Motor neuron (in vitro differentiated cells): ENCODE measurements around the gene BHLHE23. TPM values are rescaled to one million over a fixed set of nuclear protein-coding genes. Genes with fewer than 3 reads are reported as not detected.
A peak's percentile ranks its signal among the peaks of the same experiment; 100 is the strongest.

Experiments used
- ATAC-seq, 8 experiments: fragments of 200-7000 bp; cut with Tn5 transposase; replicated peaks in 6 of 8; 2 replicates each; pipeline ENCODE4 v1.8.0; 2021; ENCODE audit warnings: mild to moderate bottlenecking in 8 of 8, moderate library complexity in 8 of 8
- H3K27ac ChIP-seq, 2 donors: fragments of 250-450 bp; sonication (Bioruptor Pico); 2 replicates each; pipeline ENCODE4 v1.9.0; 2021; ENCODE audit warnings: antibody characterized with exemption in 2 of 2, mild to moderate bottlenecking in 2 of 2, moderate library complexity in 1 of 2
- H3K4me1 ChIP-seq, 2 donors: fragments of 250-450 bp; sonication (Bioruptor Pico); replicated peaks in 1 of 2; 2 replicates each; pipeline ENCODE4 v1.6.1; 2021; ENCODE audit warnings: antibody characterized with exemption in 2 of 2, mild to moderate bottlenecking in 2 of 2, moderate library complexity in 1 of 2
- H3K4me3 ChIP-seq, 5 donors: fragments of 250-450 bp; sonication (Bioruptor Pico); 2 replicates each; pipeline ENCODE4 v1.9.0; 2021; ENCODE audit warnings: antibody characterized with exemption in 5 of 5, mild to moderate bottlenecking in 5 of 5, moderate library complexity in 4 of 5
- WGBS, 10 experiments: fragments of 450-650 bp; shearing (Covaris generic); methylation state at CpG; one replicate each; pipeline ENCODE4 v1.0.0; 2022; 5-methylcytosine and 5-hydroxymethylcytosine counted together
- in situ Hi-C, 9 experiments: fragments of 400-800 bp; cut with MboI; loops; one replicate each; pipeline ENCODE4 v1.15.0; 2021; ENCODE audit warnings: low sequenced_read_pairs in 9 of 9, low pct_unique_long_range_greater_than_20kb in 2 of 9; ENCODE audit not compliant: unreplicated experiment in 9 of 9
- total RNA-seq, 8 experiments: library from RNA; unstranded; fragments of 300-600 nt; gene quantifications; 2 replicates each; pipeline versions ENCODE4 v1.2.3 to v1.2.4, GENCODE V29; 2022

BHLHE23 gene
- total RNA-seq, 8 experiments from 2014 or later: 0.21 to 0.52 (median 0.22) TPM; not detected in 5

DNA sequence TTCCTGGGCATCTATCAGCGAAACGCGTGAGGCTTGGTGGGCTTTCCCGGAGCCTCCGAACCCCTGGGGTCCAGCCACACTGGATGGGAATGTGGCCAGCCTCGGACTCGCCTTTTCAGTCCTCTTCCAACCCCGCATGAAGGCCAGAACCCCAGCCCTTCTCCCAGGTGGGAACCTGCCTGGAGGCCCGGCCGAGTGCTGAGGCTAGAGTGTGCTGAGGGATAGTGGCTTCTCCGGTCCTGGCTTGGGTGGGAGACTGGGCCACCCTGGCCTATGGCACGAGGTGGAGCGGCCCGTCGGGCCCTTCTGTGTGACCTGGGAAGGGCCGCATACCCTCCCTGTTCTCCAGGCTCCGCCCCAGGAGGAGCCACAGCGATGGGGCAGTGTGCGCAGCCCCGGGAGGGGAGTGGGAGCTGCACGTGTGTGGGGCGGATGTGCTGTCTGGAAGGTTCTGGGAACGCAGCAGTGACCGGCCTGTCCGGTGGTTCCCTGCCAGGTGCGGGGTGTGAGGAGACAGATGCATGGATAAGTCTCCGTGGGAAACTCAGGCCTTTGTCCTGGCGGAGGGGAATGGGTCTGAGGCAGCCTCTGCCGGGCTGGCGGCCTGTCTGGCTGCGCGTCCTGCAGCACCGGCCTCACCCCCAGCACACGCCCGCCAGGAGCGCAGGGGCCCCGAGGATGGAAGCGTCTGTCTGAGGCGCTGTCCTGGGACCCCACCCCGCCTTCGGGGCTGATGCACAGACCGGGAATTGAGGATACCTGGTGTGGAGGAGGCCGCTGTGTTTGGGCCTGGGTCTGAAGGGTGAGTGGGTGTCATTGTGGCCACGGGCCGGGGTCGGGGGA, 1.1 kb upstream of the BHLHE23 start:
- in situ Hi-C loops: no loop called here
- Histone ChIP-seq H3K4me1 (peaks cover 2 to 15% of the 10 kb centered on the region in 2 donors), H3K27ac (no peak overlapping the region), H3K4me3 (no peak overlapping the region)
- WGBS, 10 experiments: 0 to 66% (median 11%) methylated on average over 1 to 17 of the region's 46 CpGs; no CpG with 5 or more reads in 6 of the 10 experiments
- ATAC-seq: no peak

- peaks cover 2 to 15% of the 10 kb centered on the region in 2 donors for H3K4me1 ChIP-seq
- in situ Hi-C loops: no loop called here
- ATAC-seq: peak in 4 of 8 experiments; percentile 3 to 8 (median 6)
- H3K27ac ChIP-seq: no peak overlapping the region
- peak overlapping the region in 3 of 5 donors; percentile 8 to 25 (median 15) for H3K4me3 ChIP-seq
- WGBS, 10 experiments: 4% methylated on average over 5 of the region's 24 CpGs; no CpG with 5 or more reads in 9 of the 10 experiments
Observed at GRCh38 chr20:63007360-63007645, 539 bp upstream of the BHLHE23 start.

DNA sequence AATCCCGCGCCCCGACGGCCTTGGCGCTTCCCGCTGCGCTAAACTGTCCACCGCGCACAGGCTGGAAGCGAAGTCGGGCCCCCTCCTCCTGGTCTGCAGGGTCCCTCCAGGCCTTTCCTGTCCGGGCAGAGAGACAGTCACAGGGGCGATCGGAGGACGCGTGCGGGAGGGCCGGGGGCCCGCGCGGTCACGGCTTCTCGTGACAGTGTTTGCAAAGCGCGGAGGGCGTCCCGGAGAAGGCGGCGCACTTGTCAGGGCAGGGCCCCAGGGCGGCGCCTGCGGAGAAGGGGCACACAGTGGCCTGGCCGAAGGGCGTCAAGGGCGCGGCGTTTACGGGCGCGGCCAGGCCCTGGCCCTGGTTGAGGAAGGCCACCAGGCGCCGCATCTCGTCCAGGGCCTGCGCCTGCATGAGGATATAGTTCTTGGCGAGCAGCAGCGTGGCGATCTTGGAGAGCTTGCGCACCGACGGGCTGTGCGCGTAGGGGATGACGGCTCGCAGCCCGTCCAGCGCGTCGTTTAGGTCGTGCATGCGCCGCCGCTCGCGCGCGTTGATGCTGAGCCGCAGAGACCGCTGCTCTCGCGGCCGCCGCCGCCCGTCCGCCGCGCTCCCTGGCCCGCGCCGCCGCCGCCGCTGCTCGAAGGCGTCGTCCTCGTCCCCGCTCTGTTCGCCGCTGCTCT, 763 bp downstream of the BHLHE23 start:
- in situ Hi-C loops: no loop called here
- WGBS, 10 experiments: 0 to 4% (median 1%) methylated on average over 1 to 29 of the region's 90 CpGs; no CpG with 5 or more reads in 6 of the 10 experiments
- H3K4me1 ChIP-seq: peaks cover 2 to 15% of the 10 kb centered on the region in 2 donors
- peak overlapping the region in 4 of 5 donors; percentile 8 to 25 (median 20) for H3K4me3 ChIP-seq
- ATAC-seq: peak in 4 of 8 experiments; percentile 1 to 25 (median 4)
- H3K27ac ChIP-seq: no peak overlapping the region

- Histone ChIP-seq H3K27ac (no peak overlapping the region), H3K4me1 (peaks cover 2 to 15% of the 10 kb centered on the region in 2 donors), H3K4me3 (no peak overlapping the region)
- 0 to 52% (median 0%) methylated on average over 1 to 12 of the region's 43 CpGs; no CpG with 5 or more reads in 5 of the 10 experiments for WGBS, 10 experiments
- in situ Hi-C loops: no loop called here
- no peak for ATAC-seq
Observed at GRCh38 chr20:63005365-63005861, 1.4 kb downstream of the BHLHE23 start.

DNA sequence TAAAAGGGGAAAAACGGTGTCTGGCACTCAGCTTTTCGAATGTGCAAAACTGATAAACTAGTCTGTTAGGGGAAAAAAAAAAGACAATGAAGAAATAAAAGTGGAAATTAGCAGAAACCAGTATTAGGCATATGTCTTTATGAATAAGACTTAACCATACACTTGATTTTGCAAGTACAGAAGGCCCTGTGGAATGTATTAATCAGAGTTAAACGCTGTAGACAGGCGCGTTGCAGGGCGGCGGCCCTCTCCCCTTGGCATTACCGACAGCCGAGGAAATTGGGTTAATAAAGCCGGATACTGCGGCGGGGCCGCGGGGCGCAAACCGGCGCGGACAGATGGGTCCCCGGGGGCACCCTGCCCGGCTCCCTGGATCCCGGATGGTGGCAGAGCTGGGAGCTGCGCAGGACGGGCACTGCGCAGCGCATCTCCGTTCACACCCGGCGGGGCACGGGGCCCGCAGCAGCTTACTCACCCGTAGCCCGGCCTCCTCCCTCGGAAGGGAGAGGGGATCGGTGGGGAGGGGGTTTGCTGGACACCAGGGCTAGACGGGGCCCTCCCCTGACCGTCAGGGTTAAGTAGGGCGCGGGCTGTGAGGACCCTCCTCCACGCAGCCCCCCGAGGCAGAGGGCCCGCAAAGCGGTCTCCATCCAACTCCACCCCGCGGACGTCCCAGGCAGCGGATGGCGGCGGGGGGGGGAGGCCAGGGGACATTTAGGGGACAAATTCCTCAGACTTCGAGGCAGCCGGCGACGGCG, 2.0 kb downstream of the BHLHE23 start:
- Histone ChIP-seq H3K27ac (no peak overlapping the region), H3K4me1 (peaks cover 2 to 13% of the 10 kb centered on the region in 2 donors), H3K4me3 (no peak overlapping the region)
- in situ Hi-C loops: no loop called here
- 1 to 64% (median 15%) methylated on average over 2 to 19 of the region's 53 CpGs; no CpG with 5 or more reads in 1 of the 10 experiments for WGBS, 10 experiments
- ATAC-seq: no peak

DNA sequence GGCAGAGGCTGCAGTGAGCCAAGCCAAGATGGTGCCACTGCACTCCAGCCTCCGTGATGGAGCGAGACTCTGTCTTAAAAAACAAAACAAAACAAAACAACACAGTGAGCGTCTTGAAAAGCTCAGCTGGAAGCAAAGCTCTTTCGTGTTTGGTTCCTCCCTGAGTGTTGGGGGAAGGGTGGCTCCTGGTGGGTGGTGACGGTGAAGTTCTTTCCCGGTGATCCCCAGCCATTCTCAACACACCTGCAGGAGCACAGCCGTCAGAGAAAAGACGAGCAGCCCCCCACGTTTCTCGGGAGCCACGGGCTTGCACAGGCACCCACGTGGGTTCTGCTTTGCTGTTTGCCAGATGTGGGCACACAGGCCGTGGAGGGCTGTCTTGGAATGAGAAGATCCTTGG, 3.2 kb downstream of the BHLHE23 start:
- no peak overlapping the region for H3K4me3 ChIP-seq
- H3K27ac ChIP-seq: no peak overlapping the region
- WGBS, 10 experiments: 0 to 20% (median 0%) methylated on average over 1 to 6 of the region's 13 CpGs; no CpG with 5 or more reads in 3 of the 10 experiments
- H3K4me1 ChIP-seq: peaks cover 0 to 9% of the 10 kb centered on the region in 2 donors
- in situ Hi-C loops: no loop called here
- ATAC-seq: no peak

GRCh38 chr20:63002511-63002910, 4.3 kb downstream of the BHLHE23 start:
- Histone ChIP-seq H3K4me3 (no peak overlapping the region), H3K27ac (no peak overlapping the region), H3K4me1 (peaks cover 0 to 5% of the 10 kb centered on the region in 2 donors)
- no peak for ATAC-seq
- 3 to 100% (median 65%) methylated on average over 1 to 10 of the region's 11 CpGs; no CpG with 5 or more reads in 4 of the 10 experiments for WGBS, 10 experiments
- in situ Hi-C loops: no loop called here

DNA sequence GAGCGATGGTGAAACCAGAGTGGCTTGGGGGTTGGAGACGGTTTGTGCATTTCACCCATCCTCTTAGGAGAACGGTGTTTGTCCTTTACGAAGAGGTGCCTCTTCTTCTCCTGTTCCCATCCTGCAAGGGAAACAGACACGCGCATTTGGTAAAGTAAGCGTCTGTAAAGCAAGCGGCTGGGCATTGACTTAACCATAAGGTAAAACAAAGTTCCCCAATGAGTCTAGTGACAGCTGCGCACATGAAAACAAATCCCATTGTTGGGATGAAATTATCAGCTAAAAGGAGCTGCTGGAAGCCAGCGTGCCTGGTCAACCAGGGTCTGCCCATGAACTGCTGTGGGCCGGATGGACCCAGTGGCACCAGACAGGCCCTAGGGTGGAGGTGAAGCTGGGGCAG, 5.8 kb downstream of the BHLHE23 start:
- Histone ChIP-seq H3K27ac (no peak overlapping the region), H3K4me3 (no peak overlapping the region), H3K4me1 (peaks cover 0 to 2% of the 10 kb centered on the region in 2 donors)
- in situ Hi-C loops: no loop called here
- WGBS, 10 experiments: 0 to 83% (median 7%) methylated on average over 1 to 7 of the region's 11 CpGs; no CpG with 5 or more reads in 1 of the 10 experiments
- ATAC-seq: no peak

DNA sequence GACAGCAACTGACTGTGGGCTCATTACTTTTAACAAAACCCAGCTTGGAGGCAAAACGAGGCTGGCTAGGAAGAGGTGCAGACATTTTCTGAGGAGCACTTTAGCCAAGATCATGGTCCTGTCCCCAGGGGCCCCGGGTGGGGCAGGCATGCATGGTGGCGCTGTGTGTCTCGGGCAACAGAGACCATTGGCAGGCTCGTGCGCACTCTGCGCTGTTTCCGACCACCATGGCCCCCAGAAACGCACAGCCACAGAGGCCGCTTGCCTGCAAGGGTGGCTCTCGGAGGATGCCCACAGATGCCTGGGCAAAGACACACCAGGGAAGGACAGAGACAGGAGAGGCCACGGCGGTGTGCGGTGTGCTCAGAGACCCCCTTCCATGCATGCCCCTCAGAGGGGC, 6.7 kb downstream of the BHLHE23 start:
- in situ Hi-C loops: no loop called here
- Histone ChIP-seq H3K4me1 (peaks cover 9 to 11% of the 10 kb centered on the region in 2 donors), H3K27ac (no peak overlapping the region), H3K4me3 (no peak overlapping the region)
- 0 to 100% (median 41%) methylated on average over 1 to 11 of the region's 14 CpGs; no CpG with 5 or more reads in 3 of the 10 experiments for WGBS, 10 experiments
- ATAC-seq: no peak

- no peak overlapping the region for H3K4me3 ChIP-seq
- WGBS, 10 experiments: 8 to 80% (median 55%) methylated on average over 4 to 12 of the region's 16 CpGs; no CpG with 5 or more reads in 3 of the 10 experiments
- H3K27ac ChIP-seq: no peak overlapping the region
- H3K4me1 ChIP-seq: peaks cover 9 to 16% of the 10 kb centered on the region in 2 donors
- in situ Hi-C loops: no loop called here
- ATAC-seq: no peak
Observed at GRCh38 chr20:62999580-62999979, 7.2 kb downstream of the BHLHE23 start.

- in situ Hi-C loops: no loop called here
- peaks cover 9 to 18% of the 10 kb centered on the region in 2 donors for H3K4me1 ChIP-seq
- ATAC-seq: no peak
- no peak overlapping the region for H3K4me3 ChIP-seq
- WGBS, 10 experiments: 50 to 72% methylated on average over 2 to 3 of the region's 5 CpGs; no CpG with 5 or more reads in 8 of the 10 experiments
- no peak overlapping the region for H3K27ac ChIP-seq
Observed at GRCh38 chr20:62998449-62998848, 8.3 kb downstream of the BHLHE23 start.

DNA sequence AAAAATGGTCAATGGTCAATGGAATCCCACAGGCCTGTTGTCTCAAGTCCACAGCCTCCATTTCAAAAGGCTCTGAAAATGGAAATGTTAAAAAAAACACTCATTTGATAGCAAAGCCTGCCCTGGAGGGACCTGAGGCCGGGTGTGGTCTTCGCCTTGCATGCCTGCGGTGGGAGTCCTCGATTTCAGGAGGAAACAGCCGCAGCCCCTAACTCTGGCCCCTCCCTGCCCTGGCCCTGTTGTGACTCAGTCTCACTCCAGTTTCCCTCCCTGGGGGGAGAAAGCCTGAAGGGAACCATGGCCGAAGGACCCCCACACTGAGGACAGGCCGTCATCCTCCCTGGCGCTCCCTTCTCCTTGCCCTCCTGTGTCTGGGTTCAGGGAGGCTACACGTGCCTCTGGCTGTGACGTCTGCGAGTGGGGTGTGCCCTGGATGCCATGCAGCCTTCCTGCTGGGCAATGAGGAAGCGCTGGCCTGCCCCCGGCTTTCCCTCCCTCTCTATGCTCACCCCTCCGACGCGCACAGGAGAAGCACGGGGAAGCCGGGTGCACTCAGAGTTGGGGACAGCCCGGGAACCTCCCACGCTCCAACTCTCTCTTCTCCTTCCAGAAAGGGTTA, 9.2 kb downstream of the BHLHE23 start:
- Histone ChIP-seq H3K27ac (no peak overlapping the region), H3K4me1 (peaks cover 9 to 18% of the 10 kb centered on the region in 2 donors), H3K4me3 (no peak overlapping the region)
- in situ Hi-C loops: no loop called here
- WGBS, 10 experiments: 0 to 44% (median 21%) methylated on average over 2 to 9 of the region's 20 CpGs; no CpG with 5 or more reads in 4 of the 10 experiments
- peak in 3 of 8 experiments; percentile 55 to 87 (median 69) for ATAC-seq
